ENCODE measurements around the gene SHISA2. TPM values are rescaled to one million over a fixed set of nuclear protein-coding genes. Genes with fewer than 3 reads are reported as not detected.

Gene SHISA2
- total RNA-seq, 1 donor from 2014 or later: 12.9 TPM

DNA sequence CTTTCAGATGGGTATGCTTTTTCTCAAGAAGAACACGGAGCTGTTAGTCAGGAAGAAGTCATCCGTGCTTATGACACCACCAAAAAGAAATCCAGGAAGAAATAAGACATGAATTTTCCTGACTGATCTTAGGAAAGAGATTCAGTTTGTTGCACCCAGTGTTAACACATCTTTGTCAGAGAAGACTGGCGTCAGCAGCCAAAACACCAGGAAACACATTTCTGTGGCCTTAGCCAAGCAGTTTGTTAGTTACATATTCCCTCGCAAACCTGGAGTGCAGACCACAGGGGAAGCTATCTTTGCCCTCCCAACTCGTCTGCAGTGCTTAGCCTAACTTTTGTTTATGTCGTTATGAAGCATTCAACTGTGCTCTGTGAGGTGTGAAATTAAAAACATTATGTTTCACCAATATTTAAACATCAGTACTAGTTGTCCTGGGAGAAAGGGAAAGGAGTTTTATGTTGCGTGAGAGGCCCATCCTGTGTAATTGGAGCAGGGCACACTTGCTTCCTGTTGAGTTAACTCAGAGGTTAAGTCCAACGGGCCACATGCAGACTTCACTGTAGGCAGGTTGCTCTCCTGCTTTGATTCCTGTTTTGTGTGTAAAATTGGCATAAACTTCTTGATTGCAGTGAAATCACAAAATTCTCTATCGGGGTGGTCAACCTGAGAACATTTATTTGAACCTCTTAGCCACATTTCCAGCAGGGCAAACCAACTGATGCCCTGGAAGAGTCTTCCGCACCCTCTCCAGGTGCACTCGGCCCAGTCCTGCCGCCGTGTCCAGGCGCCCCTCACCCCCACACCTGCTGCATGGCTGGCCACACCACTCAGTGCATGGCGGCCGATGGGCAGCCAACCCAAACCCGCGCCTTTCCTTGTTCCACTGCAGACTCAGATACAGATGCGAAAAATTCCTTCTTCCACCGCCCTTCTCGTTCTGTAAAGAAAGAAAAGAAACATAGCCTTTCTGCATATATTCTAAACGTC is 31.6 kb downstream of the SHISA2 start:
- intact Hi-C loops (cut with micrococcal nuclease): no loop called here

DNA sequence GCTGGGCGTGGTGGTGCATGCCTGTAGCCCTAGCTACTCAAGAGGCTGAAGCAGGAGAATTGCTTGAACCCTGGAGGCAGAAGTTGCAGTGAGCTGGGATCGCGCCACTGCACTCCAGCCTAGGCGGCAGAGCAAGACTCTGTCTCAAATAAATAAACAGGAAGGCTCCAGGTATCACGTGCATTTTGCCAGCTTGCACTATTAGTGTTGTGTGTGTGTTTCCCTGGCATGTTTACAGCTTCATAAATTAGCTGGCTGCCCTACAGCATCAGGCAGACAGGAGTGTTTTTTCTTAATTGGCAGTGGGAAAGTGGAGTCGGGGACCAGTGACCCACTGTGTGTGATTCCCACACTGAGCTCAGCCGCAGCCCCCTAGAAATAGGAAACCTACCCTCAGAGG is 32.6 kb downstream of the SHISA2 start:
- intact Hi-C loops (cut with micrococcal nuclease): no loop called here

DNA sequence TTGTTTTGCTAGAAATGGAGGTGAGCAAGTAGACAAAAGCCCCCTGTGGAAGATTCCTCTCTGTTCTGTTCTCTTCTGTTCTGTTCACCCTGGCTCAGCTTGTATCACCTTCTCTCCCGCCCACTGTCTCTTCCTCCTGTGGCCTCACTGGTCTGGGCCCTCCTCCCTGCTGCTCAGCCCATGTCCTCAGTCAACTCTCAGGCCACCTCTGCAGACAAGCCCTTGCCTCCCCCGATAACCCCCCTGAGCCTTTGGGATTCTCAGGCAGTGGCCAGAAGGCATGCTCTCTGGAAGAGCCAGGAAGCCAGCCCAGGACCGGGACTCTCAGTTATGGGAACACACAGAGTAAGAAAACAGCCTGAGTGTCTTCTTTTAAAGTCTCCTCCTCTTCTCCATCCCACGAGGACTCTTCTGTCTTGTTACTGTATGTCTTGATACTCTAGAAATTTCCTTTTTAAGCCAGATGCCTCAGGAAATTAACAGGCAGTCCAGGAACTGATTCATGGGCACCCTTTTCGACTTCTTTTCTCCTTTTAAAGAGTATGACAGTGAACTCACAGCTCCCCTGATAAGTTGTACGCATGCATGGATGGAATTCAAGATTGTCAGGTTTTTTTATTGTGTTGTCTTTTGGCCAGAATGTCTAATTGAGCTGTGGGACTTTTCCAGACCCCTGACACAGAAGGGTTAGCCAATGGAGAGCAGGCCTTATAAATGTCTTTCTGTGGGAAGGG is 33.7 kb downstream of the SHISA2 start:
- intact Hi-C loops (cut with micrococcal nuclease): no loop called here

DNA sequence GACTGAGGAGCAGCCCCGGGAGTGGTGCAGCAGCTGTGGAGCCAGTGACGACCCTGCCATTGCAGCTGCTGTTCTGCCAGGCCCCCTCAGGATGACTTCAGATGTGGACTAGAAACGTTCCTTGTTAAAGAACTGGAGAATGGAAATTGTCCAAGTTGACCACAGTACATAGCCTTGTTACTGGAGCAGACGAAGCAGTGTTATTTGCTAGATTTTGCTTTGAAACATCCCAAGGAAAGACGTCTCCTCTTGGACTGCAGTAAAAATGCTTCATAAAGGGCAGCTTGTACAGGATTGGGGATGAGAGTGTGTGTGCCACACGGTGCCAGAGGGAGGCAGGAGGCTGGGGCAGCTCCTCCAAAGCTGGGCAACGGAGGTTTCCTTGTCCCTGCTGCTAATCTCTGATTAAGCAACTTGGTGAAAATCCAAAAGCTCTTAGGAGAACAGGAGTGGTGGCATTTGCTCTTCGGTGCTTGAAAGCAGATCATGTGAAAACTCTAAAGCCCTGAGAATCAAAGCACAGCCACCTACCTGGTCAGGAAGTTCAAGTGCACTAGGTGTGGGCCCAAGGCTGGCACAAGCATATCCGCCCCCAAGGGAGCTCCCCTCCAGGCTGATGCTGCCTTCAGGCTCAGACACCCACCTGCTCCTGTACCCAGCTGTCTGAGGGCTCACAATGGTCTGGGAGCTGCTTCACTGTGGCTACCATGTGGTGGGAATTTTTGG is 34.5 kb downstream of the SHISA2 start:
- intact Hi-C loops (cut with micrococcal nuclease): no loop called here

DNA sequence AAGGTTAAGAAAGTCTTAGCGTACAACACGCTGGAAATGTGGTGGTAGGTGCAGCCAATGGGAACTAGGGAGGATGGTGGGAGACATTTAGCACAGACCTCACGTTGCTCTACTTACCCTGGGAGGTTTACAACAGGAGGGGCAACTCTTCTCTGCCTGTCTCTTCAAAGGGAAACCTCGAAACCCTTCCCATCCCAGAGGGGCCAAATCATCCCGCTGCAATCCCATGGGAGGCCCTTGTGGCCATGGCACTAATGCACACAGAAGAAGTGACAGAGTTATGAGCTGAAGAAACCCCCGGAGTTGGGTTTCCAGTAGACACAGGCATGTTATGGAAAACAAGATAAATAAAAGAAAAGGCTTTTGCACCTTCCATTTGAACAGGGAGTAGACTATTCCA is 35.6 kb downstream of the SHISA2 start:
- intact Hi-C loops (cut with micrococcal nuclease): no loop called here

DNA sequence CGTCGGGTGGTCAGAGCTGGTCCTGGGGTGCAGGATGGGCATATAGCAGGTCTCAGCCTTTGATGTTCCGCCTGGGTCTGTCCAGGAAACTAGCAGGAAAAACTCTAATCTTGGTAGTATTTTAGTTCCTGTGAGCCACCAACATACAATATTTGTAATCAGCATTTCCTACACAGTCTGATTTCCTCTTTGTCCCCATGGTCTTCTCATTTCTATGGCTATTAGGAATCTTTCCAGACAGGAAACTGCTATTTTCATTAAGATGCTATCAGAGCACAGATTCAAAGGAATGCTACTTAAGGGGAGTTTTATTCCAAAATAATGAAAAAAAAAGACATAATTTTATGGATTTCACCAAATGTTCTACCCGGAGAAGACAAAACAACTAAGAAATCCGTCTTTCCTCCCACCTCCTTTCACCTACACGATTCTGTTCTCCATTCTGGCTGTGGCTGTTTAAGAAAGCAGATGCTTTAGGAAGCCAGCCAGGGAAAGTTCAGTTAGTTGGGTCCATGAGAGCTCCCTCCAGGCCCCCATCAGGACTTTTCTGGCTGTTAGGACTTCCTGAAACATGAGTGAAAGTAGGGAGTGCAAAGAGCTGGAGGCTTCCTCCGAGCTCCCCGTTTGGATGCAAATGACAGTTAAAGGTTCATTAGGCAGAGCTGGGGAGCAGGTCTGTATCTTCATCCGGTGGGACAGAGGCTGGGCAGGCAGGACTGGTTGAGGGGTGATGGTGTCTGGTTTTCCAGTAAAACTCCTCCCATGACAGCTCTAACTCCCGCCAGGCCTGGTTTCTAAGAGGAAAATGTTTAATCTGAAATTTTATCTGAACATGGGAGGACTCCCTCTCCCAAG is 36.3 kb downstream of the SHISA2 start:
- intact Hi-C loops (cut with micrococcal nuclease): no loop called here

DNA sequence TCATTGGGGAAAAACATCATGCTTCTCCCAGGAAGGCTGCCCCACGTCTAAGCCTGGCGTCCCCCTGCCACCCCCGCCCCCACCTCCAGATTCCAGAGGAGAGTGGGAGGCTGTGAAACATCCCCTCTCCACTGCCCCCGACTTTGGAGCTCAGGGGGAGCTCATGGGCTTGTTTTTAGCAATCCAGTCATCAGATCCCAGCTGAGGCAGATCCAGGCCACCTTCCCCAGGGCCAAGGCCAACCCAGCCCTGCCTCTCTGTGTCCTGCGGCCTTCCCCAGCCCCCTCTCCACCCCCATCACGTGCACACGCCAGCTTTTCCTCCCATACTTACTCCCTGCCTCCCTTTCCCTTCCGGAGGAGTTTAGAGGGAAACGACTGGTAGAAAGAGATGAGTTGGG is 38.8 kb downstream of the SHISA2 start:
- intact Hi-C loops (cut with micrococcal nuclease): loop anchor here (2.0 kb wide), 1 partner anchor 40 kb away; the partner anchor contains the start of gene SHISA2

DNA sequence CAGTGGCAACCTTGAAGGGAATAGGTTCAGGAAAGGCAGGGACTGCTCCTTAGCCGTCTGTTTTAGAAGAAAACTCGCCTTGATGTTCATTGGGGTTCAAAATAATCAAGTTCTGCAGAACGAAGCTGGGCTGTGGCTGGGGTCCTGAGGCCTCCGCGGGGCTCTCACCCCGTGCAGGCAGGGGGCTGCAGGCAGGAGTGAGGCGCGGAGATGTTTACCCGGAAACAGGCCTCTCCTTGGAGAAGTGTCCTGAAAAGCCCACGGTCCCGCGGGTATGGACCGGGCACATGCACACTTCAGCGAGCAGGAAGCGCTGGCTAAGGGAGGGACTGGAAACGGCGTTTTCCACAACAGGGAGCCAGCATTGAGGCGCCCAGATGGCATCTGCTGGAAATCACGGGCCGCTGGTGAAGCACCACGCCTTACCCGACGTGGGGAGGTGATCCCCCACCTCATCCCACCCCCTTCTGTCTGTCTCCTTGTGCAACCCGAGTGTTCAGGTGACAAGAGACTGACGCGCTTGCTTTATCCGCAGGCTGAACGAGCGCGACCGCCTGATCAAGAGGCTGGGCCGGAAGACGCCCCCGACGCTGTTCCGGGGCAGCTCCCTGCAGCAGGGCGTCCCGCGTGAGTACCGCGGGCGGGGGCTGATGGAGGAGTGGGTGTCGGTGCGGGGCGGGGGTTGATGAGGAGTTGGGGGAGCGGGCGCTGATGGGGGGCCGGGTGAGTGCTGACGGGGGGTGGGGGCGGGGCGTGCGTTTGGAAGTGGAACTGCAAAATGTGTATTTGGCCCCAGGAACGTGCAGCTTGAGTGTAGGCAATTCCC is 39.6 kb downstream of the SHISA2 start:
- intact Hi-C loops (cut with micrococcal nuclease): loop anchor here (2.0 kb wide), 1 partner anchor 41 kb away; the partner anchor contains the start of gene SHISA2

DNA sequence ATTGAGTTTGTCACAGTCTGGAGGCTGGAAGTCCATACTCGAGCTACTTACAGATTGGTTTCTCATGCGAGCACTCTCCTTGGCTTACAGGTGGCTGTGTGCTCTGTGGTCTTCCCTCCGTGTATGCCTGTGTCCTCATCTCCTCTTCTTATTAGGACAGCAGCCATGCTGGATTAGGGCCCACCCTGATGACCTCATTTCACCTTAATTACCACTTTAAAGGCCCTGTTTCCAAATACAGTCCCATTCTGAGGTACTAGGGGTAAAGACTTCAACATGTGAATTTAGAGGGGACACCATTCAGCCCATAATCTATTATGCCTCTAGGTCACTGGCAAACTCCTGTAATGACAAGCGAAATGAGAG is 40.6 kb downstream of the SHISA2 start:
- intact Hi-C loops (cut with micrococcal nuclease): no loop called here

DNA sequence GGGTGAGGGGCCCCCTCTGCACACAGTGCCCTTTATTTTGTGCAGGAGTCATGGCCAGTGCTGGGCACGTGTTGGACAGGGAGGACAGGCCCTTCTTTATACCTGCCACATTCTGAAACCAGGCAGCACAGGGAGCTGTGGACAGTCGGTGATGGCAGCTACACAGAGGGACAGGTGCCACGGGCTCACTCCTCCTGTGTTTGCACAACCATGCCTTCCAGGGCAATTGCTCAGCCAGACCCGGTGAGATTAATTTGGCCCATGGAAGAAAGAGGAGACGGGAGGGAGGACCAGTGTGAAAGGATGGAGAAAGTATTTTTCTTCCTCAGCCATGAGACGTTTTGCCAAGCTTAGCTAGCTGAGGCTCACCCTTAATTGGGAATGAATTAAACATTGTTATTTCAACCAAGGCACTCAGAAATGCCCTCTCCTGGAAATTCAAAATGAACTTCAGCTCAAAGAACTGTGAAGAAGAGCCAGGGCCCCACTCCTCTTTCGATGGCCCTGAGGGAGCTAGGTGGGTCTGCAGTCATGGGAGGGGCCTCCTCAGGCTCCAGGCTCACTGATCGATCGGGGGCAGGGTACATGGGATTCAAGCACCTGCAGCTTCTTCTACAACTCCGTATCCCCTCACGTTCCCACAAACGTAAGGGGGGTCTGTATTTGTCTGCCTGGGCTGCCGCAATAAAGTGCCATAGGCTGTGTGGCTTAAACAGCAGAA is 41.2 kb downstream of the SHISA2 start:
- intact Hi-C loops (cut with micrococcal nuclease): no loop called here

DNA sequence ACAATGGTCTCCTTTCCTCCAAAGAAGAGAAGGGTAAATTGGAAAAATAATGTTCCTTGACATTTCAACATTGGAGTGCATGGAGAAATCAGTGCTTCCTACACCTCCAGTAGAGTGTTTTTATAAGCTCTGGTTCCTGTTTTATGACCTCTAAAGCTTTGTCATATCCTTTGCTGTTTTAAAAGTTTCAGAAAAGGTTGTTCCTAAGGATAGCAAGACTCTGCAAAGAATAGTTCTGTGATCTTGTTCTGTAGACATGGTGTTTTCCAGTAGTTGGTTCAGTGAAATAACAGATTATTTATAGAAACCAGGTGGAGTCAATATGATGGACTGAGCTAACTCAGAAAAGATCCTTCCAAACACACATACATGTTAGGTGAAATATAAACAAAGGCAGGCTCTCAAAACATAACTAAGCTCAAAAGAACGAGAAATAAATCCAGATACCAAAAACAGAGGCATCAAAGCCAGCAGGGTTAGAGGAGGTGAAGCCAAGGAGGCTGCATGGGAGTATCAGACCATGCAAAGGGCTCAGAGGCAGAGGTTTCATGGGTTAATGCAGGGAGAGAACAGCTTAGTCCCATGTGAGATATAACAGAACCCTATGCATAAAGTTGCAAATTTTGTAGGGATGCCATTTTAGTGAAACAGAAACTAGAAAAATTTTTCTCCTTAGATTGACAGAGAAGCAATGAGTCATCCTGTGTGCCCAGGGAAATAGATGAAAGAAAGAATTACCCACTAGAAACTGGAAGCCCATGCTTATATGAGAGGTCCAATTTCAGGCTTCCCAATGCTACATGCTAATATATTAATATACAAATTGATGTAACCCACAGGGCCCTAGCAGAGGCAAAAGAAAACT is 44.3 kb downstream of the SHISA2 start:
- intact Hi-C loops (cut with micrococcal nuclease): loop anchor here (1.0 to 5.0 kb wide), 3 partner anchors 37 to 245 kb away; no protein-coding TSS in a partner anchor

Other genes with a start within 250 kb of the SHISA2 start
- 51.1 and 52.2 TPM in 2 replicates for gene RNF6, start 170.3 kb upstream of the SHISA2 start, total RNA-seq
- gene CDK8, start 202.1 kb upstream of the SHISA2 start, total RNA-seq: 13.2 and 14.1 TPM in 2 replicates

Data from T-helper 1 cell treated with Interleukin-12 subunit alpha and Interleukin-12 subunit beta and Interleukin-4 antibody, amounts not matched to agents 30 ng/mL and 1 ng/mL, for 36 hours (primary cell).